ENCODE measurements around the gene OLFM2. TPM values are rescaled to one million over a fixed set of nuclear protein-coding genes. Genes with fewer than 3 reads are reported as not detected.

Gene OLFM2
- polyA plus RNA-seq, 3 donors: 8.7 to 61.4 (median 17.2) TPM

- 0 to 1% (median 1%) methylated on average over 9 to 27 of the region's 27 CpGs for WGBS, 3 donors
- no peak overlapping the region for H3K27ac ChIP-seq (ENCODE audit: low read depth, low read length)
Observed at GRCh38 chr19:9914001-9914314, 22.4 kb downstream of the OLFM2 start.

GRCh38 chr19:9913237-9914000 lies 22.9 kb downstream of the OLFM2 start:
- no peak overlapping the region for H3K27ac ChIP-seq (ENCODE audit: low read depth, low read length)

DNA sequence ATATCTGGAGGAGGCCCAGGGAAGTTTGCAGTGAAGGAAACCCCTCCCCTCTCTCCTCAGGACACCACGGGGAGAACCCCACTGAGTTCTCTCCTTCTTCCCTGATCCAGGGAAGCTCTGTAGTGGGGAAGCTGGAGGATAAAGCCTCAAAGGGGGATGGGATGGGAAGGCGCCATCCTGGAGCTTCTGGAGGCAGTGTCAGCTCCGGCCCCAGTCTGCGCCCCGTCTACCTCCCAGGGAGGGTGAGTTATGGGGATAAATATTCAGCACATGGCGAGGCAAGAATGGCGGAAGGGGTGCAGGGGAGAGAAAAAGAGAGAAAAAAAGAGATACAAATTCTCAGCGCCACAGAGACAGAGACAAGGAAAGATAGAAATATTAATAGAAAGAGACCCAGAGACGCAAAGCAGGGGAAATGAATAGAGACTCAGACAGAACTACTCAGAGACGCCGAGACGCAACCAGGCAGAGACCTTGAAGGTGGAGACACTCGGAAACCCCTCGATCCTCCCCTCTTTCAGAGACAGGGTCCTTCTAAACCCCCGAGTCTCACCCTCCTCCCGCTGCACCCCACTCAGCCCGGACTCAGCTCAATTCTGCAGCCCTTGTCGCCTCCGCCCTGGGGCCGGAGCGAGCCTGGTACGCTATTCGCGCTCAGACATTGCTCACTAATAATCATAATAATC lies 23.6 kb downstream of the OLFM2 start:
- 38 to 42% (median 40%) methylated on average over 24 of the region's 24 CpGs for WGBS, 3 donors
- no peak overlapping the region for H3K27ac ChIP-seq (ENCODE audit: low read depth, low read length)

More at GRCh38 chr19:9913237-9914000, 22.9 kb downstream of the OLFM2 start:
- 1 to 3% (median 3%) methylated on average over 52 to 88 of the region's 95 CpGs for WGBS, 3 donors

DNA sequence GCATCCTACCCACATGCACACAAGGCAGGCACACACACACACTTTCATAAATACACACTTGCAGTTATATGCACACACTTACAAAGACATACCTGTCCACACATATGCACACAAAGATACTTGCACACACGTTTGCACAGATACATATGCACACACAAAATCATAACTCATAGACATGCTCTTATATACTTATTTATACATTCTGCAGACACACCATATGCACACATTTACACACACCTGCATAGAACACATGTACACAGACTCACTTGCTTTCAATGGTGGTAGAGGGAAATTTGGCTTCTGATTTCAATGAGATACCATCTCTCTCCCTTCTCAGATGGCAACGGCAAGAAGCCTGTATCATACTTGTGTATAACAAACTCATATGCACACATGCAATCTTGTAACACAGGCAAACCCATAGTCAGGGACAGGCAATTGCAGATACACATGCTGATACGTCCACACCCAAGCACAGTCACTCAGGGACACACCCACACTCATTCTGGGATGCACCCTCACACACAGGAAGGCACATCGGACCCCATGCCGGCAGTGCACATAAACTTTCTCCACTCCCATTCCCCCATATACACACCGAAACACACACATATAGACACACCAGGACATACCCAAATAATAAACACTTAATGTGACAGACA lies 24.7 kb downstream of the OLFM2 start:
- H3K27ac ChIP-seq (ENCODE audit: low read depth, low read length): no peak overlapping the region
- 64 to 71% (median 67%) methylated on average over 6 of the region's 6 CpGs for WGBS, 3 donors

DNA sequence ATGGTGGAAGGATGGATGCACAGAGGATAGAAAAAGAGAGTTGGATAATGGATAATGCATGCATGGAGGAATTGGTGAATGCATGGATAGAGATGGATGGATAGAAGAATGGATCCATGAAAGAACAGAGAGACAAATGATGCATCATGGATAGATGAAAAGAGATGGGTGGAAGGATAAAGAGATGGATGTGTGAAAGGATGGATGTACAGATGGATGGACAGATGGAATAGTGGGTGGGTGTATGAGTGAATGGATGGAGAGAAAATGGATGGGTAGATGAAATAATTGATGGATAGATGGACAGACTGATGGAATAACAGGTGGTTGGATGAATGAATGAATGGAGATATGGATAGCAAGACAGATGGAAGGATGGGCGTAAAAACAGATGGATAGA lies 25.7 kb downstream of the OLFM2 start:
- 88 to 95% (median 93%) methylated on average over 1 of the region's 1 CpG for WGBS, 3 donors
- H3K27ac ChIP-seq (ENCODE audit: low read depth, low read length): no peak overlapping the region

DNA sequence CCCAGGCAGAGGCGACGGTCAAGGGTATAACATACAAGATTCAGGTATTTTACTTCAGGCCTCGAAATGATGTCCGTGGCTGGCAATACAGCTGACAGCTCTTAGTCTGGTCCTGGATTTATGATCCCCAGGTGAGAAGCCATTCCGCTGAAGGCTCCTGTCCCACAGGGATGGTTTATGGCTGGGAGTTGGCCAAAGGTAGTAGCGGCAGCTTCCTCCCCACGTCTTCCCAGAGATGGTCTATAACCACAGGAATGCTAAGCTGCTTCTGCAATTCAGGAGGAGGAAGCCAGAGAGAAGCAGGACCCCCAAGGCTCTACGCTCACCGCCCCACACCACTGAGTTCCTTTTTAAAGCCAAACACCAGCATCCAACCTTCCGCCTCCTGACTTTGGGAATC lies 27.1 kb downstream of the OLFM2 start:
- WGBS, 3 donors: 57 to 75% (median 62%) methylated on average over 10 of the region's 10 CpGs
- no peak overlapping the region for H3K27ac ChIP-seq (ENCODE audit: low read depth, low read length)

DNA sequence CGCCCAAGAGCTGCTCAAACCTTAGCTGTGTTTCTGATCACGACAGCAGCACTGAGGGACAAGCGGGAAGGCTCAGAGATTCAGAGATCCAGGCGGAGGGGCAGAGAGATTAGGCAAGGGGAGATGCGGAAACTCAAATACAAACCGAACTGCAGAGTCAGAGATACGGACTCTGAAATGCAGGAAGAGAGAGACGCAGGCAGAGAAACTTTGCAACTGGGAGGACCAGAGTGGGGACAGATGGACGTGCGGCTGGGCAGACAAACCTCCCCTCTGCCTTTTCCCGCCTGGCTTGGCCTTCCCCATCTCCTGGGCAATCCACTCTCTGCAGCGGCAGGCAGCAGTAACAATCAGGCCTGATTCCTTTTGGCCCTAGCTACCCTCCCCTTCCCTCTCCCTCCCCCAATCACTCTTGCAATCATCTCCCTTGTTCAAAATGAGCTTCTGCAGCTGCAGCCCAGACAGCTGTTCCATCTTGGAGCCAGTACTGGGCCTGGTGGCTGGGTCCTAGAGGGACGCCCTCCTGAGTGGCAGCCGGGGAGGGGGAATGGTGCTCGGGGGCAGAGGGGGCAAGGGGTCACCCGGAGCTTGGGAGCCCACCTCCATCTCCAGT lies 29.7 kb downstream of the OLFM2 start:
- no peak overlapping the region for H3K27ac ChIP-seq (ENCODE audit: low read depth, low read length)
- WGBS, 3 donors: 62 to 68% (median 67%) methylated on average over 16 of the region's 16 CpGs

DNA sequence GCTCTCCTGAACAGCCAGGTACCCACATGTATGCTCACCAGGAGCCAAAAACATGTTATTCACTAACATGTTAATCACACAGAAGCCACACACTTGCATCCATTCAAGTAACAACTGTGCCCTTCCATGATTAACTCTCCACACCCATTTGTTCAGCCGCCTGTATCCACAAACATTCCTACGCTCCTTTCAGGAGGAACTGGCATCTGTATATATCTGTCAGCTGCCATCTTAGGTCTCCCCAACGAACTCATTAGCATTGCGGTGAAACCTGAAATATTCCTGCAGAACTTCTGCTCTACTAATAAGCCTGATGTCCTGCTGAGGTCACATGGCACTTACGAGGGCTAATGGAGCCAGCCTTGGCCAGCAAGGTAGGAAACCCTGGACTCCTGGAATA lies 33.0 kb downstream of the OLFM2 start:
- 87 to 91% (median 88%) methylated on average over 5 of the region's 5 CpGs for WGBS, 3 donors

DNA sequence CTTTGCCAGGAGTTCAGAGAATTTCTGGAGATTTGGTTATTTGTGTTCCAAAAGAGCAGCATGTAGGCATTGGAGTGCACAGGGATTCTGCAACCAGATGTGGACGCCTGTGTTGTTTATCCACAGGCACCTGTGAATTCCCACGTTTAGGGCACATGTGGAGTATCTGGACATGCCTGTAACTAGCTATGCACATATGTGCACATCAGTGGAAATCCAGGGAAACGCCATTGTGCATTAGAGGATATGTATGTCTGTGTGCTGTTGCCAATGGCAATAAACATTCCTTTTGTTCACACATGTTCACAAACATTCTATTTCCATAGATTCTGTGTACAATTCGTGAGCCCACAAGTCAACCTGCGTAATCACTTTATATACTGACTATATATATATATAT lies 34.7 kb downstream of the OLFM2 start:
- WGBS, 3 donors: 54 to 84% (median 81%) methylated on average over 5 of the region's 5 CpGs
- H3K27ac ChIP-seq (ENCODE audit: low read depth, low read length): no peak overlapping the region

More for the DNA sequence above, 33.0 kb downstream of the OLFM2 start:
- H3K27ac ChIP-seq (ENCODE audit: low read depth, low read length): no peak overlapping the region

- 66 to 79% (median 72%) methylated on average over 5 of the region's 5 CpGs for WGBS, 3 donors
- H3K27ac ChIP-seq (ENCODE audit: low read depth, low read length): no peak overlapping the region
Observed at GRCh38 chr19:9901020-9901419, 35.3 kb downstream of the OLFM2 start.

GRCh38 chr19:9891609-9892373 lies 44.5 kb downstream of the OLFM2 start:
- WGBS, 3 donors: 69 to 74% (median 72%) methylated on average over 6 of the region's 6 CpGs
- no peak overlapping the region for H3K27ac ChIP-seq (ENCODE audit: low read depth, low read length)

DNA sequence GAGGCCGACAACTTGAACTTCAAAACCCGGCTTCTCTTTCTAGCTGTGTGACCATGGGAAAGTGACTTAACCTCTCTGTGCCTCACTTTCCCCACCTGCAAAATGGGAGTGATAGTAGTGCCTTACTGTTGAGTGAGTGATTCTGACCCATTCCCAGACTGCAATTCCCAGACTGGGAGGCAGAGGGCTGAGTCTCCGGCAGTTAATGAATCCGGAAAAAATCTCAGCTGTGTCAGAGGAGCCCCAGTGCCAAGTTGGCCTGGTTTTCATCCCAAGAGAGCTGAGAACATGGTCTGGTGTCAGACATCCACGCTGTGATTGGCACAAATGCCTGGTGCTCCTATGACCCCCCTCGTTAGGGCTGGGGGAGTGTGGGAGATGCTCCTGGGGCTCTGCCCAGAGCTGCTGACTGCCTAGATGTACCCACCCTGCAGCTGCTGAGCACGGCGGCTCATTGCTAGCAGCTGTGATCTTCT lies 51.2 kb downstream of the OLFM2 start:
- 40 to 44% (median 43%) methylated on average over 8 of the region's 8 CpGs for WGBS, 3 donors
- no peak overlapping the region for H3K27ac ChIP-seq (ENCODE audit: low read depth, low read length)

DNA sequence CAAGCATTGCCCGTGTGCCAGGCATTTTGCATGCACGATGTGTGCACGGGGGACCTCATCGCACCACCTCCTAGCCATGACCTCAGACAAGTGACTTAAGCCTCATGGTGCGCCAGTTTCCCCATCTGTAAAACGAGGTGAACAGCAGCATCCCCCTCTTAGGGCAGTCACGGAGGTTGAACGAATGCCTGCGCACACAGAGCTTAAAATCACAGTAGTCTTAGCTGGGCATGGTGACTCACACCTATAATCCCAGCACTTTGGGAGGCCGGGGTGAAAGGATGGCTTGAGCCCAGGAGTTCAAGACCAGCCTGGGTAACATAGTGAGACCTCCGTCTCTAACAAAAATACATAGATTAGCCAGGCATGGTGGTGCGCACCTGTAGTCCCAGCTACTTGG lies 52.6 kb downstream of the OLFM2 start:
- 72 to 84% (median 81%) methylated on average over 12 of the region's 12 CpGs for WGBS, 3 donors
- no peak overlapping the region for H3K27ac ChIP-seq (ENCODE audit: low read depth, low read length)

DNA sequence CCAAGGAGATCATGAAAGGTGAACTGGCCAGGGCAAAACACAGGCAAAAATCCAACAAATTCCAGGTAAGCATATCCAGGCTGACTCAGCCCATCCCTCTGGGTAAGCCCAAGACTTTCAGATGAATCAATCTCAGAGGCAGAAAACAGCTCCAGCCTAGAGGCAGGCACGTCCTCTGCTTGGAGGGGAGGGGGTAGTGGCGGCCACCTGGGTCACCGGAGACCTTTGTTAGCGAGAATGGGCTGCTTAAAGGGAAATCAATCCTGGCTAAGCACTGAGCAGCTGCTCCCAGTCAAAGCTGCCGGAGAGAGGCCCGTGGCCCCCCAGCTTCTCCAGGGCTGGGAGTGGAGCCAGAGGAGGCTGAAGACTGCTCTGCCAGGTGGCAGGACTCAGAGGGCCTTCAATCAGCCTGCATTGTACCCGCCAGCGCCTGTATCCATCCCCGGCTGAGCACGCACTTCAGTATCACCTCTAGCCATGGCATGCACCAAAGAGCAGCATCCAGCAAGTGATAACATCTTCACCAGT lies 53.0 kb downstream of the OLFM2 start:
- H3K27ac ChIP-seq (ENCODE audit: low read depth, low read length): no peak overlapping the region
- WGBS, 3 donors: 31 to 69% (median 66%) methylated on average over 10 of the region's 10 CpGs

DNA sequence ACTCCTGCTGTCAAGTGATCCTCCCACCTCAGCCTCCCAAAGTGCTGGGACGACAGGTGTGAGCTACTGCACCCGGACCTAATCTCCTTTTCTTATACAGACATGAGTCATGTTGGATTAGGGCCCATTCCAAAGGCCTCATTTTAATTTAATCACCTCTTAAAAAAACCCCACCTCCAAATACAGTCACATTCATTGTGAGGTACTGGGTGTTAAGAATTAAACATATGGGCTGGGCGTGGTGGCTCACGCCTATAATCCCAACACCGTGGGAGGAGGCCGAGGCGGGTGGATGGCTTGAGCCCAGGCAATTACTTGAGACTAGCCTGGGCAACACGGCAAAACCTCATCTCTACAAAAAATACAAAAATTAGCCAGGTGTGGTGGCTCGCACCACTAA lies 54.6 kb downstream of the OLFM2 start:
- 74 to 80% (median 79%) methylated on average over 9 of the region's 9 CpGs for WGBS, 3 donors
- H3K27ac ChIP-seq (ENCODE audit: low read depth, low read length): no peak overlapping the region

GRCh38 chr19:9878511-9879196 lies 57.7 kb downstream of the OLFM2 start:
- no peak overlapping the region for H3K27ac ChIP-seq (ENCODE audit: low read depth, low read length)
- 76 to 84% (median 79%) methylated on average over 11 of the region's 11 CpGs for WGBS, 3 donors

DNA sequence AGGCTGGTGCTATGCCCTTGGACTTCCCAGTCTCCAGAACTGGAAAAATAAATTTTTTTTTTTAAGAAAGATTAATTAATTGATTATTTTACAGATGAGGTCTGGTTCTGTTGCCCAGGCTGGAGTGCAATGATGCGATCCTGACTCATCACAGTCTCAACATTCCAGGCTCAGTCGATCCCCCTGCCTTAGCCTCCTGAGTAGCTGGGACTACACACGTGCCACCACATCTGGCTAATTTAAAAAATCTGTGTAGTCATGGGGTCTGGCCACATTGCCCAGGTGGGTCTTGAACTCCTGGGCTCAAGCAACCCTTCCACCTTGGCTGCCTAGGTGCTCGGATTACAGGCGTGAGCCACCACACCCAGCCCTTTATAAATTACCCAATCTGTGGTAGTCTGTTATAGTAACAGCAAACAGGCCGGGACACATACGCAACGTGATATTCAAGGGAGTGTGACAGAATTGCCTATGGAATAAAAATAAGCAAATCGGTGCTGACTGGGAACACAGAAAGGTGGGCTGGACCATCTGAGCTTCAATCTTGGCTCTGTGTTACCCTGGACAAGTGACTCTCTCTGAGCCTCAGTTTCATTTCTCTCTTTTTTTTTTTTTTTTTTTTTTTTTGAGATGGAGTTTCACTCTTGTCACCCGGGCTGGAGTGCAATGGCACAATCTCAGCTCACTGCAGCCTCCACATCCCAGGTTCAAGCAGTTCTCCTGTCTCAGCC lies 58.4 kb downstream of the OLFM2 start:
- no peak overlapping the region for H3K27ac ChIP-seq (ENCODE audit: low read depth, low read length)
- WGBS, 3 donors: 91 to 93% (median 91%) methylated on average over 10 of the region's 10 CpGs

Data from adipose tissue (tissue), 3 donors.